K562 (cell line): ENCODE results near the gene GLB1L. TPM values are rescaled to one million over a fixed set of nuclear protein-coding genes. Genes with fewer than 3 reads are reported as not detected.

Source experiments
- CTBP1 ChIP-seq: fragments of 450-650 bp; IDR thresholded peaks from 2 replicates; pipeline ENCODE4 v1.6.1; 2016; ENCODE audit warnings: borderline replicate concordance
- GATAD2B ChIP-seq: fragments of 450-650 bp; IDR thresholded peaks from 2 replicates; pipeline ENCODE4 v1.6.1; 2017; ENCODE audit warnings: mild to moderate bottlenecking, borderline replicate concordance
- HDGF ChIP-seq: fragments of 450-650 bp; IDR thresholded peaks from 2 replicates; pipeline ENCODE4 v1.6.1; 2016
- KDM5B ChIP-seq: fragments of 200-600 bp; sonication (generic); IDR thresholded peaks from 2 replicates; pipeline ENCODE4 v1.6.1; 2012; ENCODE audit warnings: low read depth, mild to moderate bottlenecking, moderate library complexity, low read length, control low read depth, inconsistent platforms; ENCODE audit not compliant: insufficient replicate concordance
- NCOA1 ChIP-seq: fragments of 450-650 bp; IDR thresholded peaks from 2 replicates; pipeline ENCODE4 v1.6.1; 2016; ENCODE audit warnings: low read depth
- NR2C1 ChIP-seq, 2 experiments: fragments of 450-650 bp; IDR thresholded peaks; 2 replicates each; pipeline ENCODE4 v1.6.1; 2017; ENCODE audit warnings: mild to moderate bottlenecking in 2 of 2, antibody characterized with exemption in 1 of 2, inconsistent platforms in 1 of 2, missing compliant biosample characterization in 1 of 2, missing genetic modification characterization in 1 of 2
- PHF21A ChIP-seq: fragments of 450-650 bp; IDR thresholded peaks from 2 replicates; pipeline ENCODE4 v1.6.1; 2017; ENCODE audit warnings: low read depth, borderline replicate concordance
- REST ChIP-seq, 2 experiments: fragments of 450-650 bp; formaldehyde crosslinking in 1 of 2; IDR thresholded peaks; 2 replicates each; pipeline versions ENCODE4 v1.4.0 to v1.6.1; 2014 to 2020; ENCODE audit warnings: mild to moderate bottlenecking in 2 of 2, borderline replicate concordance in 1 of 2, low read depth in 1 of 2
- SIN3A ChIP-seq, 2 experiments: fragments of 150-350 bp in 1 of 2; IDR thresholded peaks; 2 replicates each; pipeline ENCODE4 v1.6.1; 2011 to 2016; ENCODE audit warnings: borderline replicate concordance in 2 of 2, low read depth in 2 of 2, low read length in 2 of 2, mild to moderate bottlenecking in 2 of 2, moderate library complexity in 2 of 2; ENCODE audit not compliant: control insufficient read depth in 1 of 2
- ZNF12 ChIP-seq: sonication (generic); formaldehyde crosslinking; IDR thresholded peaks from 2 replicates; pipeline ENCODE4 v1.4.0; 2020; ENCODE audit warnings: mild to moderate bottlenecking, missing genetic modification reagents
- ZNF766 ChIP-seq: fragments of 200-800 bp; sonication (Bioruptor generic); conservative IDR thresholded peaks from 2 replicates; pipeline ENCODE4 v1.6.1; 2016; ENCODE audit warnings: missing genetic modification characterization, missing compliant biosample characterization
- ZNF778 ChIP-seq: fragments of 450-650 bp; formaldehyde crosslinking; IDR thresholded peaks from 2 replicates; pipeline ENCODE4 v1.4.0; 2020; ENCODE audit warnings: mild to moderate bottlenecking, moderate library complexity
- polyA plus RNA-seq, 8 experiments: library from polyadenylated mRNA; depleted of rRNA in 4 of 8; stranded (reverse) in 5 of 8; unstranded in 3 of 8; fragments of >200 nt; fragmentation: Nextera tagmentation in 2 of 8; fragmentation: Illumina TruSeq in 1 of 8; extraction: Ambion mirVana in 2 of 8; extraction: Trizol in 1 of 8; gene quantifications; 2 replicates each; pipeline versions ENCODE4 v1.2.1 to v1.2.3, GENCODE V29; 2011 to 2014; ENCODE audit warnings: inconsistent platforms in 1 of 8, missing spikeins in 1 of 8
- total RNA-seq, 7 experiments: library from RNA; depleted of rRNA in 6 of 7; stranded (reverse); fragments of >200 nt in 6 of 7; fragmentation: Illumina TruSeq in 2 of 7; extraction: Trizol in 2 of 7; gene quantifications; 2 replicates each; pipeline versions ENCODE4 v1.2.1 to v1.2.3, GENCODE V29; 2011 to 2021; ENCODE audit warnings: low replicate concordance in 1 of 7

Gene GLB1L
- total and polyA plus RNA-seq, 9 of the 15 experiments (the other 6 are each of a cell fraction or from before 2014, with no cell fraction given): 0.42 to 2.9 (median 2.5) TPM

- TF ChIP-seq ZNF766 (CRISPR knock-in tag) (no peak), HDGF (no peak), NR2C1 (IDR thresholded peaks at IDR 0.05) (no peak), NR2C1 (tag; IDR thresholded peaks at IDR 0.05) (no peak), NCOA1 (no peak), KDM5B (peak; percentile 70), SIN3A (IDR thresholded peaks at IDR 0.05; ENCODE audit: borderline replicate concordance in 2 of 2, control insufficient read depth in 1 of 2, low read depth in 2 of 2, low read length in 2 of 2) (peak in 1 of 2 experiments; percentile 6; a peak in 1 of 4 replicates), ZNF778 (CRISPR knock-in tag) (no peak), ZNF12 (CRISPR knock-in tag) (no peak), CTBP1 (peak; percentile 33; the same call in 1 of the 2 replicates), REST (IDR thresholded peaks at IDR 0.05; ENCODE audit: borderline replicate concordance) (peak; percentile 54), REST (CRISPR knock-in tag; IDR thresholded peaks at IDR 0.05; ENCODE audit: low read depth) (no peak; the same call in 1 of the 2 replicates), GATAD2B (peak; percentile 68; the same call in 1 of the 2 replicates), PHF21A (no peak)
These were observed 26.2 kb downstream of the GLB1L start, which contains the start of gene ABCB6 (continued) for GRCh38 chr2:219218732-219219701.
